HG03139 (cell line): ENCODE results near the gene EMC9.

Source experiments
- ATAC-seq: cut with Tn5 transposase; IDR thresholded peaks from one replicate; pipeline ENCODE4 v1.9.1; 2021; ENCODE audit not compliant: unreplicated experiment

EMC9 gene

GRCh38 chr14:24177041-24177825, 35.8 kb upstream of the EMC9 start:
- no peak for ATAC-seq

DNA sequence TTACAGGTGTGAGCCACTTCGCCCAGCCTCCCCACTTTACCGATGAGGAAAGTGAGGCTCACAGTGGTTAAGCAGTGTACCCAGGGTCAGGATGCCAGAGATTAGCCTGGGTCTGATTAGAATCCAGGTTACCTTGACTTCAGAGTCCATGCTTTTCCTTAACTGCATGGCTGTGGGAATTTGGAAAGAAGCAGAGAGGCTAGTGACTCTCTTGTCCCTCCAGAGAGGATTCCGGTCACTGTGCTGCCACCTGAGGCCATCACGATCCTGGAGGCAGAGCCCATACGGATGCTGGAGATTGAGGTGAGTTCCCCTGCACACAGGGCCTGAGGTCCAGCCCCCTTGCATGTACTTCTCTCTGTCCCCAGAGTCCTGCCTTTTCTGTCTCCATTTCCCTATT, 35.2 kb upstream of the EMC9 start:
- ATAC-seq, result no peak

DNA sequence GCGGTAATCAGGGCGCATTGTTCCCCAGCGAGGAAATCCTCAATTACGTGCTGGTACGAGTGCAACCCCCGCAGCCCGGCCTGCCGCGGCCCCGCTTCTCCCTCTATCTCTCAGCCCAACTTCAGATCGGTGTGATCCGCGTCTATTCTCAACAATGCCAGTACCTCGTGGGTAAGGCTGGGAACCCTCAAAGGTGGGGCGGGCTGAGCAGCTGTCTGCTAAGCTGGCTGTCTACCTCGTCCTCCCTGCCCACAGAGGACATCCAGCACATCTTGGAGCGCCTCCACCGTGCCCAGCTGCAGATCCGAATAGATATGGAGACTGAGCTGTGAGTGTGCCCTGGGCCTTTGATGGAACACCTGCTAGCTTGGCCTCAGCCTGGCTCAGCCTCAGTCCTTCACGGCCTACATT, 31.5 kb upstream of the EMC9 start:
- ATAC-seq, result no peak

GRCh38 chr14:24172261-24172860, 31.0 kb upstream of the EMC9 start:
- no peak for ATAC-seq

DNA sequence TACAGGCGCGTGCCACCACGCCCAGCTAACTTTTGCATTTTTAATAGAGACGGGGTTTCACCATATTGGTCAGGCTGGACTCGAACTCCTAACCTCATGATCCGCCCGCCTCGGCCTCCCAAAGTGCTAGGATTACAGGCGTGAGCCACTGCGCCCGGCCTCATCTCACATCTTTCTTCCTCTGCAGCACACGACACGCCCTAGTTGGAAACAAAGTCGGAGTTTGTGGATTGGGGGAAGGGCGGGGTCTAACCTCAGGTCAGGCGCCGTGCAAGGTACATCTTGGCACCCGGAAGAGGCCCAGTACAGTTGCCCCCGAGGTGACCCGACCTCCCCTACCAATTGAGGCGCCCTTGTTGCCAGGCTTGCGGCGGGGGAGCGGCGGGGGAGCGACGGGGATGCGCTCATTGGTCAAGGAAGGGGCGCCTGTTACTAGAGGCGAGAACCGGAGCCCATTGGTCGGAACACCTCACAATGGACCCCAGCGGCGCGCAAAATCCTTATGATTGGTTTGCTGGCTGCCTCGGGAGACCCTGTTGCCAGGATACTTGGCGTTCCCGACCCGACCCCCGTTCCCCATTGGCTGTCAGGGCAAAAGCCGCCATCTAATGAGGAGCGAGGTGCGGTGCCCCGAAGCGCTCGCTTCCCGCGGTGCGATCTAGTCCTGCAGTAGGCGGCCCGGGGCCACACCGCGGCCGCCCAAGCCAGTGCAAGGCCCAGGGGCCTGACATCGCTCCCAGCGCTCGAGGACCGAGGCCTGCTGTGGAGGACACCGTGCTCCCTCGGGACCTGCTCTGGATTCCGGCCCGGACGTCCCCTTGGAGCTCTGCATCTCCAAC, 30.2 kb upstream of the EMC9 start, which contains the start of gene REC8:
TSS of gene REC8 (plus strand) at position 659 of the 839 bp plus-strand sequence. CDS start 473 bp downstream, outside the sequence.
- ATAC-seq, result peak; percentile 65

GRCh38 chr14:24167469-24168114, 26.2 kb upstream of the EMC9 start:
- no peak for ATAC-seq

GRCh38 chr14:24165785-24166184, 24.4 kb upstream of the EMC9 start:
- no peak for ATAC-seq

- ATAC-seq, result no peak
These were observed 23.2 kb upstream of the EMC9 start for GRCh38 chr14:24164518-24164991.

GRCh38 chr14:24162093-24162492, 20.7 kb upstream of the EMC9 start:
- ATAC-seq, result no peak

- ATAC-seq, result peak; percentile 68
These were observed 19.7 kb upstream of the EMC9 start, which contains the start of gene IRF9 for GRCh38 chr14:24160850-24161804. TSS of gene IRF9 (plus strand) at chr14:24161265. CDS start at chr14:24162145, 880 bp downstream.

DNA sequence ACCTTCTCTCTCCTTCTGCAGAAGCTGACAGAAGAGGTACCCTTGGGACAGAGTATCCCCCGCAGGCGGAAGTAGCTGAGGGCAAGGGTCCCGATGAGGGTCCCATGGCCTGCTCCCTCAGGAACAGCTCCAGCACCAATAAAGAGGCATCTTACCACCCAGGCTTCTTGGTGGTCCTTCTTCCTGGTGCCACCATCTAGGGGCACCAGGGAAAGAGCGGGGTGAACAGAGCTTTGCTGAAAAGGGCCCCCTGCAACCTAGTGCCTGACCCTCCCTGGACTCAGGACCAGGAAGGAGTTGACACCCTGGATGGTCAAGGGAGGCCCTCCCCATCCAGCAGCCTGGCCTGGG, 19.1 kb upstream of the EMC9 start:
- no peak for ATAC-seq

GRCh38 chr14:24159777-24160498, 18.5 kb upstream of the EMC9 start:
- ATAC-seq, result no peak

DNA sequence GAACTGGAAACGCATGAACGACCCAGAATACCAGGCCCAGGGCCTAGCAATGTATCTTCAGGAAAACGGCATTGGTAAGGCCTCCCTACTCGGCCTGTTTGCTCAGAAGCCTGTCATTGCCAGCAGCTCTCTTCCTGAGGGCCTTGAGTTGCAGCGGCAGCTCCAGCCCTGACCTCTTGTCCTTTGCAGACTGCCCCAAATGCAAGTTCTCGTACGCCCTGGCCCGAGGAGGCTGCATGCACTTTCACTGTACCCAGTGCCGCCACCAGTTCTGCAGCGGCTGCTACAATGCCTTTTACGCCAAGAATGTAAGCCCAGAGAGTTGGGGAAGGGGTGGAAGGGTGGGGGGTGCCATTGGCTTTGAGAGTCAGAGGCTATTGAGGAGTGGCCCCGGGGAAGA, 15.9 kb upstream of the EMC9 start:
- no peak for ATAC-seq

GRCh38 chr14:24156840-24157239, 15.4 kb upstream of the EMC9 start:
- ATAC-seq, result no peak

DNA sequence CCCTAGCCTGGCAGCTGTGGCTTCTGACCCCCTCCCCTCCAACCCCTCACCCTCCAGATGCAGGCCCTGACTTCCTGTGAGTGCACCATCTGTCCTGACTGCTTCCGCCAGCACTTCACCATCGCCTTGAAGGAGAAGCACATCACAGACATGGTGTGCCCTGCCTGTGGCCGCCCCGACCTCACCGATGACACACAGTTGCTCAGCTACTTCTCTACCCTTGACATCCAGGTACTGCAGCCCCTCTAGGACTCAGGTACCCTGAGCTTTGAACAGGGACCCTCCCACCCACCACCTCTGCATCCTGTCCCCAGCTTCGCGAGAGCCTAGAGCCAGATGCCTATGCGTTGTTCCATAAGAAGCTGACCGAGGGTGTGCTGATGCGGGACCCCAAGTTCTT, 13.7 kb upstream of the EMC9 start:
- no peak for ATAC-seq

DNA sequence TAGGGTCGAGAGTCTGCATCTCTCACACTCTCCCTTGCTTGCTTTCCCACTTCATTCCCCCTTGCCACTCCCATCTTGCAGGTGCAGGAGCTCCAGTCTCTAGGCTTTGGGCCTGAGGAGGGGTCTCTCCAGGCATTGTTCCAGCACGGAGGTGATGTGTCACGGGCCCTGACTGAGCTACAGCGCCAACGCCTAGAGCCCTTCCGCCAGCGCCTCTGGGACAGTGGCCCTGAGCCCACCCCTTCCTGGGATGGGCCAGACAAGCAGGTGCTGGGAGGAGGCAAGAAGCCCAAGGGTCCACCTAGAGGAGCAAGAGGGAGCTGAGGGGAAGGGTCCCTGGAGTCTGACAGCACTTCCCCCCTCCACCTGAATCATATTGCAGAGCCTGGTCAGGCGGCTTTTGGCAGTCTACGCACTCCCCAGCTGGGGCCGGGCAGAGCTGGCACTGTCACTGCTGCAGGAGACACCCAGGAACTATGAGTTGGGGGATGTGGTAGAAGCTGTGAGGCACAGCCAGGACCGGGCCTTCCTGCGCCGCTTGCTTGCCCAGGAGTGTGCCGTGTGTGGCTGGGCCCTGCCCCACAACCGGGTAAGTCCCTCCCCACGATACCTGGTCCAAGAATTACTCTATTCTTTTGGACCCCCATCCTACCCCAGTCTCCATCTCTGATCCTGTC, 10.2 kb upstream of the EMC9 start:
- no peak for ATAC-seq

GRCh38 chr14:24150993-24151392, 9.6 kb upstream of the EMC9 start:
- no peak for ATAC-seq

DNA sequence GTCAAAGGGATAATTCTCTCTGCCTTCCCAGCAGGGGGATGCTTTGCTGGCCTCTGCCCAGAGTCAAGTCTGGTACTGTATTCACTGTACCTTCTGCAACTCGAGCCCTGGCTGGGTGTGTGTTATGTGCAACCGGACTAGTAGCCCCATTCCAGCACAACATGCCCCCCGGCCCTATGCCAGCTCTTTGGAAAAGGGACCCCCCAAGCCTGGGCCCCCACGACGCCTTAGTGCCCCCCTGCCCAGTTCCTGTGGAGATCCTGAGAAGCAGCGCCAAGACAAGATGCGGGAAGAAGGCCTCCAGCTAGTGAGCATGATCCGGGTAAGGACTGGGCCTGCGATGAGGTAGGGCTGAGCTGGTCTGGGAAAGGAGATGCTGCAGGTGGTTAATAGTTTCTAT, 9.2 kb upstream of the EMC9 start:
- no peak for ATAC-seq

- no peak for ATAC-seq
These were observed 8.7 kb upstream of the EMC9 start for GRCh38 chr14:24150061-24150460.
